Embryonic facial prominence (tissue), 1 donor: Measurements from ENCODE around the gene LAS1L.
A peak's percentile ranks its signal among the peaks of the same experiment; 100 is the strongest.
"Not testable (repeated sequence)": the region's sequence is repeated elsewhere in the genome, so short reads cannot be mapped to it uniquely, and the experiment has no call there.

Experiments
- DNase-seq: peaks from one replicate; pipeline ENCODE4 v3.0.0-alpha.2; 2016; ENCODE audit errors: extremely low spot score

Gene LAS1L

GRCh38 chrX:65534450-65535292 is at the start of gene LAS1L:
LAS1L (minus strand) TSS chrX:65534787; CDS start chrX:65534715, 72 bp downstream.
- DNase-seq, result peak; percentile 80

- no peak for DNase-seq
Measured at GRCh38 chrX:65582450-65583082, 48.0 kb upstream of the LAS1L start.

GRCh38 chrX:65581661-65582339 is 47.2 kb upstream of the LAS1L start:
- no peak for DNase-seq

- no peak for DNase-seq
Measured at GRCh38 chrX:65578346-65578745, 43.8 kb upstream of the LAS1L start.

- no peak for DNase-seq
Measured at GRCh38 chrX:65576160-65576559, 41.6 kb upstream of the LAS1L start.

- DNase-seq, result no peak
Measured at GRCh38 chrX:65575022-65575421, 40.4 kb upstream of the LAS1L start.

- no peak for DNase-seq
Measured at GRCh38 chrX:65574356-65574755, 39.8 kb upstream of the LAS1L start.

GRCh38 chrX:65572971-65573370 is 38.4 kb upstream of the LAS1L start:
- DNase-seq, result no peak

- DNase-seq, result not testable (repeated sequence)
Measured at GRCh38 chrX:65562850-65563249, 28.3 kb upstream of the LAS1L start.

- no peak for DNase-seq
Measured at GRCh38 chrX:65551489-65552339, 17.1 kb upstream of the LAS1L start.

- no peak for DNase-seq
Measured at GRCh38 chrX:65551086-65551485, 16.5 kb upstream of the LAS1L start.

- DNase-seq, result no peak
Measured at GRCh38 chrX:65545456-65545855, 10.9 kb upstream of the LAS1L start.

GRCh38 chrX:65537229-65537628 is 2.6 kb upstream of the LAS1L start:
- DNase-seq, result no peak

- DNase-seq, result no peak
Measured at GRCh38 chrX:65536291-65536690, 1.7 kb upstream of the LAS1L start.

- no peak for DNase-seq
Measured at GRCh38 chrX:65532016-65532415, 2.6 kb downstream of the LAS1L start.

GRCh38 chrX:65528705-65529340 is 5.8 kb downstream of the LAS1L start:
- no peak for DNase-seq

GRCh38 chrX:65528293-65528692 is 6.3 kb downstream of the LAS1L start:
- DNase-seq, result no peak

- no peak for DNase-seq
Measured at GRCh38 chrX:65524139-65524538, 10.4 kb downstream of the LAS1L start.

GRCh38 chrX:65522739-65523372 is 11.7 kb downstream of the LAS1L start:
- DNase-seq, result no peak

- not testable (repeated sequence) for DNase-seq
Measured at GRCh38 chrX:65519530-65519929, 15.1 kb downstream of the LAS1L start.

- not testable (repeated sequence) for DNase-seq
Measured at GRCh38 chrX:65518980-65519379, 15.6 kb downstream of the LAS1L start.
